ENCODE data around the gene TXNDC9.
"Not testable (repeated sequence)": the region's sequence is repeated elsewhere in the genome, so short reads cannot be mapped to it uniquely, and the experiment has no call there.

The TXNDC9 gene, protein sequence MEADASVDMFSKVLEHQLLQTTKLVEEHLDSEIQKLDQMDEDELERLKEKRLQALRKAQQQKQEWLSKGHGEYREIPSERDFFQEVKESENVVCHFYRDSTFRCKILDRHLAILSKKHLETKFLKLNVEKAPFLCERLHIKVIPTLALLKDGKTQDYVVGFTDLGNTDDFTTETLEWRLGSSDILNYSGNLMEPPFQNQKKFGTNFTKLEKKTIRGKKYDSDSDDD

DNA sequence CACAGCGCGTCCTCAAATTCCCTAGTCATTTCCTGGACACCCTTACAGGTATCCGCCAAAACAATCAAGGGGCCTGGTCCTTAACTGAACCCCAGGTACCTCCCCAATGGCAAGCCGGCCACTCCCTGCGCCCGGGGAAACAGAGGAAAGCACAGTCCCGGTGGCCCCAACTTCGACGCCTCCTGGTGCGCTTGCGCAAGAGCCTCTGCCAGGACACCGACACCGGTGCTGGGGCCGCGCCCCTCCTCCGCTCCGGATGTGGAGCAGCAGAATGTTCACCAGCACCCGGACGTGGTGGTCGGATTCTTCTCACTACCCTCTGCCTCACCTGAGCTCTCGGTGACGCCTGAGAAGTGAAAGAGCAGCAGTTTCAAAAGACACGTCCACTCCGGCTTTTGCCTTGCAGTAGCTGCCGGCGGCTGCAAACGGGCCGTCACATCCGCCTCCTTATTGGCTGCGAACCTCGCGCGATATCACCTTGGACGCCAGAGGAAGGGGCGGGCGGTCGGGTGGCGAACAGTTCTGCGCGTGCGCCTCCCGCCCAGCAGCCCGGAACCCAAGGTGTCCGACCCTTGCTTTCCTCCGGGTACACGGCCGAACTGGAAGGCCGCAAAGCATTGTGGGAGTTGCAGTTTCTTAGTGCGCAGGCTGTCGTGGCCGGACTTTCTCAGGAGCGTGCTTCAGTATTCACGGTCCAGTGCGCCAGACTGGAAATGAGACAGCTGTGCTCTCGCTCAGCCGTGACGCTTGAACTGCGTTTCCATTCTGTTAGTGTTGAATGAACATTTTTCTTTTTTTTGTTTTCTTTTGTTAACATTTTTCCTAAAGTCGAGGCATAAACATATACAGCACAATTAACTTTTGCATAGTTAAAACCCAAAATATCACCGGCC lies at the start of gene TXNDC9:
Gene TXNDC9 (minus strand): TSS at position 423 of the 893 bp plus-strand sequence. CDS start 3,123 bp downstream, outside the sequence.
- no peak for FAIRE-seq

GRCh38 chr2:99382143-99382542 lies 46.0 kb upstream of the TXNDC9 start:
- no peak for FAIRE-seq

- no peak for FAIRE-seq
Observed at GRCh38 chr2:99380376-99381010, 44.4 kb upstream of the TXNDC9 start.

- no peak for FAIRE-seq
Observed at GRCh38 chr2:99377879-99378278, 41.7 kb upstream of the TXNDC9 start.

DNA sequence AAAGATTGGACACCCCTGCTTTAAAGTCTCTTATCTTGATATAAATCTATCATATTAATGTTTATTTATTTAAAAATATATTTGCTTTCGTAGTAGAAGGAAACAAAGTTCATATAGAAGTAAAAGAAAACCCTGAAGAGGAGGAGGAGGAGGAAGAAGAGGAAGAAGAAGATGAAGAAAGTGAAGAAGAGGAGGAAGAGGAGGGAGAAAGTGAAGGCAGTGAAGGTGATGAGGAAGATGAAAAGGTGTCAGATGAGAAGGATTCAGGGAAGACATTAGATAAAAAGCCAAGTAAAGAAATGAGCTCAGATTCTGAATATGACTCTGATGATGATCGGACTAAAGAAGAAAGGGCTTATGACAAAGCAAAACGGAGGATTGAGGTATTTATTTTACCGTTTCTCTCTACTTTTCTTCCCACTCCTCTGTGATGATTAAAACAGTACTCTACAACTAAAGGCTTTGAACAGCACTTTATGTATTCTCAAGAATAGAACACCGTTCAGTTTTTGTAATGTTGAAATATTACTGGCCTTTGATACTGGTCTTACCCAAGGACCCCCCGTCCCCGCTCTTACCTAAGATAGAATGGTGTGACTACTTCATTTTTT lies 40.2 kb upstream of the TXNDC9 start:
- no peak for FAIRE-seq

DNA sequence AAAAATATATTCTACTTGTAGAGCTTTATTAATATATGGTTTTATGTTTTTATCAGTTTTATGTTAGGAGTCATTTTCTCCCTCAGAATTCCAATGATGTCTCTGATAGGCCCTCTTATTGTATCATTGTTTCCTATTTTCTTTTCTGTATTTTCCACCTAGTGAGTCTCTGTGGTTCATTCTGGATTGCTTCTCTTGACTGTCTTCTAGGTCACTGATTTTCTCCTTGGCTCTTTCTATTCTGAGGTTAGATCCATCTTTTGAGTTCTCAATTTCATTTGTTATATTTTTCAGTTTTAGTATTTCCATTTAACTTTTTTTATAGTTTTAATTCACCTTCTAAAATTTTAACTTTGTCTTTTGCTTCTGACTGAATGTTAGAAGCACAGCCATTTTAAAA lies 38.6 kb upstream of the TXNDC9 start:
- no peak for FAIRE-seq

DNA sequence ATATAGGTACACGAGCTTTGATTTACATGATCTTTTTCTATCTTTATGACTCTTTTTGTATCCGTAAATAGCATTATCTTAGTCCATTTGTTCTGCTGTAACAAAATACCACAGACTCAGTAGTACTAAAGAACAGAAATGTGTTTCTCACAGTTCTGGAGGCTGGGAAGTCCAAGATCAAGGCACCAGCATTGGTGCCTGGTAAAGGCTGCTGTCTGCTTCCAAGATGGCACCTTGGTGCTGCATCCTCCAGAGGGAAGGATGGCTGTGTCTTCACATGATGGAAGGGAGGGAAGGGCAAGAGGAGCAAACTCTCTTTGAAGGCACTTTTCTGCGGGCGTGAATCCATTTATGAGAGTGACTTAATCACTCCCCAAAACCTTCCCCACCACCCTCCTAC lies 37.0 kb upstream of the TXNDC9 start:
- no peak for FAIRE-seq

GRCh38 chr2:99368854-99369253 lies 32.7 kb upstream of the TXNDC9 start:
- not testable (repeated sequence) for FAIRE-seq

DNA sequence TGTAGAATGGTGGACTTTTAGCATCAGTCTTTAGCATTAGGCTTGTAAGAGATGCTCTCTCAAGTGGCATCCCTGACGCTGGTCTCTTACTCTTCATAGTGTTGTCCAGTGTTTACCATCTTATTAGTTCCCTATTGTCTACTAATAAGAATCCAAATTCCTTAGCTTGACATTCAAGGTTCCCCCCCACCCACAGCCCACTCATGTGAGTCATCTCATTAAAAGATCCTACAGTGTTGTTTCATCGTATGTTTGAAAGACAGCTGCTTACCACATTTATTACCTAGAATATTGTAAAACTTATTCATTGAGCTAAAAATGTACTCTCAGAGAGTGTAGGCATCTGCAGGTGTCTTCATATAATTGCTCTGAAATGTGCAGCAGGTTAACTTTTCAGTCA lies 29.5 kb upstream of the TXNDC9 start:
- no peak for FAIRE-seq

DNA sequence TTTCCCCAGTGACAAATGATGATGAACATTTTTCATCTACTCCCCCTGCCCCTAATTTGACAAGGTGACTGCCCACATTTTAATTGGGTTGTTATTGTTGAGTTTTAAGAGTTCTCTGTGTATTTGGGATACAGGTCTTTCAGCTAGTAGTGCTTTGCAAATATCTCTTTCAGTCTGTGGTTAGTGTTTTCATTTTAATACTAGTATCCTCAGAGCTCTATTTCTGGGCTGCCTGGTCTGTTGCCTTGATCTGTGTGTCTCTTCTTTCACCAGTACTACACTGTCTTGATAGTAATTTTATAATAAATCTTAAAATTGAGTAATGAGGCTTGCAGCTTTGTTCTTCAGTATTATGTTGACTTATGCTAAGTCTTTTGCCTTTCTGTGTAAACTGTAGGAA lies 20.7 kb upstream of the TXNDC9 start:
- FAIRE-seq, result no peak

- FAIRE-seq, result not testable (repeated sequence)
Observed at GRCh38 chr2:99354825-99355224, 18.7 kb upstream of the TXNDC9 start.

DNA sequence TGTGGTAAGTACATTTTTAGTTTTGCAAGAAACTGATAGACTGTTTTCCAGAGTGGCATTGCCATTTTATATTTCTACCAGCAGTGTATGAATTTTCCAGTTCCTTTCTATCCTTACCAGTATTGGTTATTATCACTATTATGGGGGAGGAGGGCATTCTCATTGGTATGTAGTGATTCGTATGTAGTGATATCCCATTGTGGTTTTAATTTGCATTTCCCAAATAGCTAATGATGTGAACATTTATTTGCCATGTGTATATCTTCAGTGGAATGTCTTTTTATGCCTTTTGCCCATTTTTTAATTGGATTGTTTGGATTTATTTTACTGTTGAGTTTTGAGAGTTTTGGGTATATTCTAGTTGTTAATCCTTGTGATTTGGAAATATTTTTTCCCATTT lies 17.9 kb upstream of the TXNDC9 start:
- FAIRE-seq, result no peak

- no peak for FAIRE-seq
Observed at GRCh38 chr2:99350194-99350593, 14.1 kb upstream of the TXNDC9 start.

- FAIRE-seq, result no peak
Observed at GRCh38 chr2:99348173-99348572, 12.0 kb upstream of the TXNDC9 start.

DNA sequence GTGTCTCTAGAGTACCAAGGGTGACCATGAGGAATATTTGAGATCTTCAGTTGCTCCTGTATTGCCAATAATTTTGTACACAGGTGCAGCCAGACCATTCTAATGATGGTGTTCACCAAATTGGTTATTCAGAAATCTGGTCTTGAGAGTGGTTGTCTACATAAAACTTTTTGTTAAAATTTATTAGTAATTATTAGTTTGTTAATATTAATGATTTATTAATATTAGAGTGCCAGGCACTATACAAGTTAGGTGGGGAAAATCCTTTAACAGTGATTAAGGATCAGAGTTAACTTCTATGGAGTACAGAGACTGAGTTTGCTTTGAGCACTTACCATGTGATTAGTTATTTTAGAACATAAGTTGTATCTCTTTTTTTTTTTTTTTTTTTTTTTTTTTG lies 10.1 kb upstream of the TXNDC9 start:
- no peak for FAIRE-seq

- not testable (repeated sequence) for FAIRE-seq
Observed at GRCh38 chr2:99345446-99345845, 9.3 kb upstream of the TXNDC9 start.

DNA sequence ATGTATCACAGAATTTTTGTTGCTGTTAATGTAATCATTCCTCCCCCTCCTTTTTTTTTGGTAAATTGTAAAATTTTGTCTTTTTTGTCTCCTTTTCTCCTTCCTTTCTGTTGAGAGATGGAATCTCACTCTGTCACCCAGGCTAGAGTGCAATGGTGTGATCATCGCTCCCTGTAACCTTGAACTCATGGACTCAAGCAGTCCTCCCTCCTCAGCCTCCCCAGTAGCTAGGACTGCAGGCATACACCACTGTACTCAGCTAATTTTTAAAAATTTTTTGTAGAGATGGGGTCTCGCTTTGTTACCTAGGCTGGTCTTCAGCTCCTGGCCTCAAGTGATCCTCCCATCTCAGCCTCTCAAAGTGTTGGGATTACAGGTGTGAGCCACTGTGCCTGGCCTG lies 6.4 kb upstream of the TXNDC9 start:
- no peak for FAIRE-seq

DNA sequence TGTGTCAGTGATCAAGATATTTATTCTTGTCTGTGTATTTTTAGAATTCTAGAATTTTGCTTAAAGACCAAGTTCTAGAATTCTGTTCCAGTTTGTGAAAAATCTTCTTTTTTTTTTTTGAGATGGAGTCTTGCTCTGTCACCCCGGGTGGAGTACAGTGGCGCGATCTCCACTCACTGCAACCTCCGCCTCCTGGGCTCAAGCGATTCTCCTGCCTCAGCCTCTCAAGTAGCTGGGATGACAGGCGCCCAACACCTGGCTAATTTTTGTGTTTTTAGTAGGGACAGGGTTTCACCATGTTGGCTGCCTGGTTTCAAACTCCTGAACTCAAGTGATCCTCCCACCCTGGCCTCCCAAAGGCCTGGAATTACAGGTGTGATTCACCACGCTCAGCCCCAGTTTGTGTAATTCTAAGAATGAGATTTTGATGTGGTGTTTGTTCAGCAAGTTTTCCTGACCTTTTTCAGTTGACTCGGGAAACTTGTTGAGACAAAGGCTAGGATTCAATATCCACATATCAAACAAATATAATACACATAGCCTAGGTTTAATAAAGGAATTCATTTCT lies 4.6 kb upstream of the TXNDC9 start:
- no peak for FAIRE-seq

DNA sequence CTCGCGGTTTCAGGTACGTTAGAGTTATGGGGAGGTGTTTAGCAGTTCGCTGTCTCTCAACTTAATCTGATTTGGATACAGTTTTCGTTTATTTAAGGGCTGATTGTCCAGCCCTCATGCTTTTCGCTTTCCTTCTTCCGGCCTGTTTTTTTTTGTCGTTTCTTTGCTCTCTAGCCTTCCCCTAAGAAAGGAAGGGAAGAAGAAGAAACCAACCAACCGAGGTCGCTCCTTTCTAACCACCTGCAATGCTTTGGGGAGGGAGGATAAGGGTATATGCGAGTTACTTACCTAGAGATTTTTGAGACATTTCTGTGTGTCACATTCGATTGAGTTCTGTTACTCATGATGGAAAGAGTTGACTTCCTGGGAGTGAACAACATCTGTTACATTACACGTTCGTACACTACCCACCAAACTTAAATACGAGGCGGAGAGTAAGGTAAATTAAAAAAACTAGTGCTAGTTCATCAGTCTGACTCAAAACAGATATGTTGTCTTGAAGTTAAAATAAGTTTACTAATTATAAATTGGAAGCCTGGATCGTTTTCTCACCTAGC lies 2.0 kb upstream of the TXNDC9 start:
- no peak for FAIRE-seq

- FAIRE-seq, result no peak
Observed at GRCh38 chr2:99337113-99338028, 1.2 kb upstream of the TXNDC9 start, which contains the start of gene EIF5B. Gene EIF5B (plus strand): TSS chr2:99337389. CDS start chr2:99337555, 166 bp downstream.

DNA sequence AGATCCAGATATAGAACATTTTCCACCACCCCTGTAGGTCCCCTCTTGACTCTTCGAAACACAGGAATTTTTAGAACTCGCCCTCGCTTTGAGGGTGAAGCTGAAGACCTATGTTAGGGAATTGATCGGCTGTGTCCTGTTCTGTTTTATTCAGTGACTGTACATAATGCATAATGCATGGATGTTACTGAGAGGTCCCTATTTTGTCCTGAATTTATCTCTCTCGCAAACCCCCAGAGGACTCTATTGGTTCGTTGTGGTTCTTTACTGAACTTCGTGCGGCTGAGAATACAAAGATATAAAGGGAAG lies 625 bp upstream of the TXNDC9 start:
- FAIRE-seq, result no peak

- FAIRE-seq, result no peak
Observed at GRCh38 chr2:99325384-99325783, 10.7 kb downstream of the TXNDC9 start.

Measured in colon (tissue), 2 donors.